NB4 (cell line): Measurements from ENCODE around the gene SIGLEC12.
A peak's percentile ranks its signal among the peaks of the same experiment; 100 is the strongest.

Source experiments
- DNase-seq: peaks from one replicate; pipeline ENCODE4 v3.0.0; 2010; ENCODE audit warnings: low read depth
- H3K4me3 ChIP-seq: one replicate; pipeline ENCODE4 v1.5.1; 2011; ENCODE audit warnings: mild to moderate bottlenecking, low read depth, low read length, moderate library complexity
- MYC ChIP-seq: IDR thresholded peaks from 2 replicates; pipeline ENCODE4 v1.6.1; 2011; ENCODE audit warnings: low read depth, low read length
- POLR2A ChIP-seq: IDR thresholded peaks from 2 replicates; pipeline ENCODE4 v1.6.1; 2011; ENCODE audit warnings: mild to moderate bottlenecking; ENCODE audit not compliant: insufficient read length; ENCODE audit errors: extremely low read depth
- TF ChIP-seq, protein P1 (sequence below): IDR thresholded peaks from 2 replicates; pipeline ENCODE4 v1.6.1; 2011; ENCODE audit warnings: low read depth, low read length
- TF ChIP-seq, protein P2 (sequence below): IDR thresholded peaks from one replicate; pipeline ENCODE4 v1.5.1; 2012; ENCODE audit warnings: low read depth, low read length

Gene SIGLEC12

DNA sequence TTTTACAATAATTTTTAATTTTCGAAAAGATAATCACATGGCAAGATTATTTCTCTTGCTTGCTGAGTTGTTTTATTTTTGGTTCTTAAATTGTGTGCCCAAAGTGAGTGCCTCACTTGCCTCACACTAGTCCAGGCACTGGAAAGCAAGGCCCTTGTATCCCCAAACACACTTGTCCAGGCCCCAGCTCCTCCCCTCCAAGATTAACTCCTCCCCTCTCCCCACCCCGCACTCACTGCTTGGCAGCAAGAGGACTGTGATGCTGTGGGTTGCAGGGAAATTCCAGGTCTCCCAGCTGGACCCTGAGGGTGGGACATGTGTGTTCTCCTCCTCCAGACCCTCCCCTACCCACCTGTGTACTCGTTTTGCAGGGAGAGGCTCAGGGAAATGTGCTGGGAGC lies 3.9 kb downstream of the SIGLEC12 start:
- no peak overlapping the region for H3K4me3 ChIP-seq
- no peak for TF ChIP-seq POLR2A
- no peak for TF ChIP-seq MYC
- TF ChIP-seq, protein P1, sequence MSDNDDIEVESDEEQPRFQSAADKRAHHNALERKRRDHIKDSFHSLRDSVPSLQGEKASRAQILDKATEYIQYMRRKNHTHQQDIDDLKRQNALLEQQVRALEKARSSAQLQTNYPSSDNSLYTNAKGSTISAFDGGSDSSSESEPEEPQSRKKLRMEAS = no peak
- TF ChIP-seq, protein P2, sequence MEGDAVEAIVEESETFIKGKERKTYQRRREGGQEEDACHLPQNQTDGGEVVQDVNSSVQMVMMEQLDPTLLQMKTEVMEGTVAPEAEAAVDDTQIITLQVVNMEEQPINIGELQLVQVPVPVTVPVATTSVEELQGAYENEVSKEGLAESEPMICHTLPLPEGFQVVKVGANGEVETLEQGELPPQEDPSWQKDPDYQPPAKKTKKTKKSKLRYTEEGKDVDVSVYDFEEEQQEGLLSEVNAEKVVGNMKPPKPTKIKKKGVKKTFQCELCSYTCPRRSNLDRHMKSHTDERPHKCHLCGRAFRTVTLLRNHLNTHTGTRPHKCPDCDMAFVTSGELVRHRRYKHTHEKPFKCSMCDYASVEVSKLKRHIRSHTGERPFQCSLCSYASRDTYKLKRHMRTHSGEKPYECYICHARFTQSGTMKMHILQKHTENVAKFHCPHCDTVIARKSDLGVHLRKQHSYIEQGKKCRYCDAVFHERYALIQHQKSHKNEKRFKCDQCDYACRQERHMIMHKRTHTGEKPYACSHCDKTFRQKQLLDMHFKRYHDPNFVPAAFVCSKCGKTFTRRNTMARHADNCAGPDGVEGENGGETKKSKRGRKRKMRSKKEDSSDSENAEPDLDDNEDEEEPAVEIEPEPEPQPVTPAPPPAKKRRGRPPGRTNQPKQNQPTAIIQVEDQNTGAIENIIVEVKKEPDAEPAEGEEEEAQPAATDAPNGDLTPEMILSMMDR = no peak
- DNase-seq = no peak

DNA sequence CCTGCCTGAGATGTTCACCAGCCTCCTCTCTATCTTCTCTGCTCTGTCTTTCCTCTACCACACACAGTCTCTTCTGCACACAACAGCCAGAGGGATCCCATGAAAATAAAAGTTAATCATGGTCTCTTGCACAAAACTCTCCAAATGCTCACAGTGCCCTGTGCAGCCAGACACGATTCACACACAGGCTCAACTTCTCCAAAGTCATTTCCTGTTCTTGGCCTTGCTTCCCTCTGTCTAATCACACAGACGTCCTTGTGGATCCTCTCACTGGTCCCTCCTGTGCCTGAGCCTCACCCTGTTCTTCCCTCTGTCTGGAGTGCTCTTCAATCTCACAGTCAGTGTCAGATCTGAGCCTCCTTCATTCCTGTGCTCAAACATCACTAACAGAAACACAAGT lies 7.8 kb downstream of the SIGLEC12 start:
- no peak overlapping the region for H3K4me3 ChIP-seq
- peak; percentile 30 for DNase-seq
- TF ChIP-seq POLR2A (no peak), MYC (no peak)
- TF ChIP-seq, protein P1 = no peak
- TF ChIP-seq, protein P2 = no peak

DNA sequence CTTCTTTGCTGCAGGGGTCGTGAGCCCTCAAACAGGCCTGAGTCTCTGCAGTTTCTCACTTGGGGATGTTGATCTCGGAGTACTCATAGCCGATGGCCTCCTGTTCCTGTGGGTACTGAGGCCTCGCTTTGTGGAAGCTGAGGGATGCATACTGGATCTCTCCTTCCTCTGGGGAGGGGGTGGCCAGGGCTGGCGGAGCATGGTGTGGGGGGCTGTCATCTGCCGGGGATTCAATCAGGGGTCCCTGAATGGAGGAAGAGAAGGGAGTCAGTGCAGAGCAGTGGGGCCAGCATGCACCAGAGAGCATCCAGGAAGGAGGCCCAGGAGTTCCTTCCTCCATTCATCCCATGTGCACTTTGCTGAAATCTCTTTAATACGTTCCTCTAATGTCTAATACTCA lies 10.0 kb downstream of the SIGLEC12 start:
- no peak overlapping the region for H3K4me3 ChIP-seq
- no peak for TF ChIP-seq MYC
- no peak for TF ChIP-seq POLR2A
- TF ChIP-seq, protein P2 = no peak
- TF ChIP-seq, protein P1 = no peak
- no peak for DNase-seq

DNA sequence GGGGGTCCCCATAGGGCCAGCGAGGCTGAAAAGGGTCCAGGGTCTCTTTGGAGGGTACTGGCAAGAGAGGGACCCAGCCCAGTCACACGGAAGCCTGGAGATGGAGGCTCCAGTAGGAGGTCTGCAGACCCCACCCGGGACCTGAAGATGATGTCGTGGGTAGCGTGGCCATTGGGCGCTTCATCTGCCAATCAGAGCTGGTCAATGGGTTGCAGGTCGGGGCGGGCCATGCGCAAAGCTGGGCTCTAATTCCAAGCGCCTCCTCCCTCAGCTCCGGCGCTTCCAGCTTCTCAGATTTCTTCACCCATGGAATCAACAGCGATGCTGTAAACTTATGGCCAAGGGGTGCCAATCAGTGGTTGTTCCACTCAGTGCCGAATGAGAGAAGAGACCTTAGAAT lies 10.9 kb downstream of the SIGLEC12 start:
- no peak overlapping the region for H3K4me3 ChIP-seq
- TF ChIP-seq, protein P2 = no peak
- TF ChIP-seq, protein P1 = no peak
- TF ChIP-seq MYC (no peak), POLR2A (no peak)
- no peak for DNase-seq

DNA sequence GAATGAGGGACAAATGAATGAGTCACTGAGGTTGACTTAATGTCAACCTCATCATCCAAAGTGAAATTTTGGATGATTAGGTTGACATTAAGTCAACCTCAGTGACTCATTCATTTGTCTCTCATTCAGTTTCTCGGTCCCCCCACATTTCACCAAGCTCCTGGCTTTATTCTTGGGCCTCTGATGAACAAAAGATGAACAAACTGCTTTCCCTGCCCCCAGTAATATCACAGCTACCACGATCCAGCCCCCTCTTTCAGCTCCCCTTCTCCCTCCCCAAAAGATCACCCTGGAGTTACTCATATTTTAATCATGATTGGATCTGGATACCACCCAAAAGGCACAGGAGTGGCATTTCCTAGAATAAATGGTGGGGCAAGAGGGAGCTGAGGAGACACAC lies 12.5 kb downstream of the SIGLEC12 start:
- DNase-seq = no peak
- TF ChIP-seq, protein P2 = no peak
- TF ChIP-seq MYC (no peak), POLR2A (no peak)
- TF ChIP-seq, protein P1 = no peak
- no peak overlapping the region for H3K4me3 ChIP-seq

DNA sequence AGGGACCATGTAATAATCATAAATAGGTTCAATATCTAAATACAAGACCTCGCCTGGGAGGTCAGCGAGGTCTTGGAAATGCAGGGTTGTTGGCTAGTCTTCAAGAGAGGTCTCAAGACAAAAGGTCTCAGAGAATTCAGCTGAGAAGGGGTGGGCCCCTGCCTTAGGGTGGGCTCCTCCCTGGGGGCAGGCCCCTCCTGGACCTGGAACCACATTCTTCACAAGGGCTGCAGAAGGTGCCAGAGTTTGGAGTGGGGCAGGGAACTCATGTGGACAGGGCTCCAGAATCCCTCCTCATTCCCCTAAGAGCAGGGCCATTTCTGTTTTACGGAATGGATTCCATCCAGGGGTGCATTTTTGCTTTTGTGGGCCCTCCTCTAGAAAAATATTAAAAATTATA lies 13.1 kb downstream of the SIGLEC12 start:
- no peak overlapping the region for H3K4me3 ChIP-seq
- DNase-seq = no peak
- TF ChIP-seq POLR2A = no peak
